GM10266 (cell line): ENCODE data around the gene TFEC.

Experiments
- DNase-seq: peaks from one replicate; pipeline ENCODE4 v3.0.0; 2012; ENCODE audit errors: extremely low spot score
- CTCF ChIP-seq: IDR thresholded peaks from 2 replicates; pipeline ENCODE4 v1.5.1; 2012; ENCODE audit warnings: mild to moderate bottlenecking, low read depth; ENCODE audit not compliant: control insufficient read depth, insufficient read depth; ENCODE audit errors: missing control alignments

The TFEC gene

DNA sequence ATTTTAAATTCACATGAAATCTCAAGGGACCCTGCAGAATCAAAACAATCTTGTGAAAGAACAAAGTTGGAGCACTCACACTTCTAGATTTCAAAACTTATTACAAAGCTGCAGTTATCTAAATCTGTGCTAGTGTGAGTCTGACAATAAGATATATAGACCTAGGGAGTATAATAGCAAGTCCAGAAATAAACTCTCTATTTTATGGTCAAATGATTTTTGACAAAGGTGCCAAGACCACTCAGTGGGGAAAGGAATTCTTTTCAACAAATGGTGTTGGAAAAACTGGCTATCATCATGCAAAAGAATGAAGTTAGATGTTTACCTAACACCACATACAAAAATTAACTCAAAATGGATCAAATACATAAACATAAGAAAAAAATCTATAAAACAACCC lies 68.2 kb downstream of the TFEC start:
- no peak for TF ChIP-seq CTCF
- DNase-seq = no peak

DNA sequence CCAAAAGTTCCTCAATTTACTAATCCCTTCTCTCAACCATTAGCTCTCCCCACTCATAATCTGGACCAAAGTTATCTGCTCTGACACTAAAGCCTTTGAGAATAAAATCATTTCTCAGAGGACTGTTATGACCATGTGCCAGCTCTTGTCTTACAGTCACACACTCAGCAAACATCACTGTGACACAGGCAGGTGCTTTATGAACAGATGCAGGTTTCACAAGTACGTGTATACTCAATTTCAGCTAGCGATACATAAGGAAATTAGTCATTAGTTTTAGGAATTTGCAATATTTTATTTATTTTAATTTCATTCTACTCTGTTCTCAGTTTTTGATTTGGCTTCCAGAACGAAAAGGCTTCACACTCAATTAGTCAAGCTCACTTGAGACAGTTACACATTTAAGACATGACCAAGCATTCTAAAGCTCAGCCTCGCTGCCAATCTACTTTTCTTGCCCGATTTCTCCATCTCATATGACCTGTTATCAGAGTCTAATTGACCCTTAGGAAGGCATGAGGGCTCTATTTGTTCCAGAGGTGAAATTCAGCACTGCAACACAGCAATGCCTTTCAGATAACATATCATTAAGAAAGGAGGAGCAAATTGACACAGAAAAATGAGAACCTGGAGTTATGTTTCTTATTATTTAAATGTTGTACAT lies 76.8 kb downstream of the TFEC start:
- TF ChIP-seq CTCF = no peak

DNA sequence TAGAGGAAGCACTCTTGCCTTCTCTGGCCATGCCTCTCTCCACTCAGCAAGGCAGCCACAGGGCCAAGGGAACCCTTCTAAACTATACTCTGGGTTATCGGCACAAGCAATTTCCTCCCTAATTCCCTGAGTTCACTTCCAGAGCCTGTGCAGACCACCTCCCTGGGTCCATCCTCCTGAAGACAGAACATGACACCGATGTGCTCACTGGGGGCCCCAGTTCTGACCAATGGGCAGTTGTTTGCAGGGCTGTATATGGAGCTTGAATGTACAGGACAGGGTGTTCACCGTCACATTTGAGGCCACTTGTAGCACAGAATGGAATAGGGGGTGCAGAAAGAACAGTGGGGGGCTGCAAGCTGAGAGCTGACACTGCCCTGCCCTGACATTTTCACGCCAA lies 77.7 kb downstream of the TFEC start:
- DNase-seq = no peak
- no peak for TF ChIP-seq CTCF

More for the DNA sequence above, 76.8 kb downstream of the TFEC start:
- no peak for DNase-seq

DNA sequence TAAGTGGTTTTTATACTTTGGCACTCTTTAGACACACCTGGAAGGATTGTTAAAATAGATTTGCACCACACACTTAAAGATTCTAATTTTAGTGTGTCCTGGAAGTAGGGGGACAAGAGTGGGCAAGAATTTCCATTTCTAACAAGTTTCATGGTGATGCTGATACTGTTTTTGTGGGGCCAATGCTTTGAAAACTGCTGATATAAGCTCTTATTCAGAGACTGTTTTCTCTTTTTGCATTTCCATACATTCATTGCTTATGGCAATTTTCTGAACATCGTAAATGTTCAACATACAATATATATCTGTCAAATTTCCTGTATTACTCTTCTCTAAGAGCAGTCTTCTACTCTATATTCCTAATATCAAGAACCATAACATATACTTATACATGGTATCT lies 79.0 kb downstream of the TFEC start:
- TF ChIP-seq CTCF = no peak
- DNase-seq = no peak

DNA sequence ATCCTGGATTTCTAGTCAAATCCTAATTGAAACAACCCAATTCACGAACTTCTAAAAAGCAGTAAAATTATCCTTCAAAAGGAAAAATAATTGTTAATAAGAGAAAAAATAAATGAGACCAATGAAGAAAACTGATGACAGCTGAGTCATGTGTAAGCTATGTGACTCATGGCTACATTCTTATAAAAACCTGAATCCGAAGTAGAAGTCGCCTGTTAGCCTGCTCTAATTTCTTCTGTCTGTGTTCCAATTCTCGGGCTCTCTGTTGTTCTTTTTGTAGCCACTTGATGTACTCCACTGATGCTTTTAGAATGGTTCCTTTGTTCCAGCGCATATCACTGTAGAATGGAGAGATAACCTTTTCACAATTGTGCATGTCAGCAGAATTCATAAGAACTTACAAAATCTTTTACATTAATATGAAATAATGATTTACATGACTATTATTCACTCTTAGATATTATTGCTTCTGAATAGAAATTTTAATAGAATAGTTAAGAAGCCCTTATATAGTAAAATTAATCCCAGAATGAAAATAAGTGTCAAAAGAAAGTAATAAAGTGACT lies 88.8 kb downstream of the TFEC start:
- no peak for TF ChIP-seq CTCF
- no peak for DNase-seq

- TF ChIP-seq CTCF = no peak
- DNase-seq = no peak
Measured at GRCh38 chr7:115940460-115941060, 90.0 kb downstream of the TFEC start.

DNA sequence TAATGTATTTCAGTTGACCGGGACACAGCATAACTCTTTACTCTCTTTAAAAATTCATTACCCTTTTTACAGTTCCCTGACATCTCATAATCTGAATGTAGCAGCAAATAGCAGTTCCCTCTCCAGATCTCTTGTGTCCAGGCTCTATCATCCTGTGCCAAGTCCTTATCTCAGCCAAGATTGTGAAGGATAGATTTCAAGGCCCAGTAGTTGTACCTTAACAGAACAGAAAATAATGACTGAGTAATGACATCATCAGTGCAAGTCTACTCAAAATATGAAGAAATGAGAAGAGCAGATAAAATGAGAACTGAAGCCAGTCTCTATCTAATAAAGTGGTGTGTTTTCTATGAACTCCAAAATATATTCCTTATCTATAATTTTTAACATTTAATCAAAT lies 92.6 kb downstream of the TFEC start:
- DNase-seq = no peak
- TF ChIP-seq CTCF = no peak
